SK-N-SH (cell line): ENCODE measurements around the gene NPPB. TPM values are rescaled to one million over a fixed set of nuclear protein-coding genes. Genes with fewer than 3 reads are reported as not detected.

Experiments used
- CTCF ChIA-PET: fragments of 300-600, 350-600 bp; formaldehyde crosslinking; extraction: SDS; loops from one replicate; lab custom pipeline; 2021; lab: Yijun Ruan, JAX
- POLR2A ChIA-PET: fragments of 350-600 bp; sonication (Branson Sonifier 250); formaldehyde crosslinking; extraction: SDS; loops from one replicate; lab custom pipeline; 2020; ENCODE audit warnings: antibody characterized with exemption, inconsistent platforms; lab: Yijun Ruan, JAX
- DNase-seq: peaks from one replicate; pipeline ENCODE4 v3.0.0; 2012
- H2AFZ ChIP-seq: fragments of 200-600 bp; sonication (generic); 2 replicates; pipeline ENCODE4 v1.8.1; 2016; ENCODE audit warnings: antibody characterized with exemption, mild to moderate bottlenecking, low read depth
- H3F3A ChIP-seq: fragments of 200-600 bp; sonication (generic); replicated peaks from 2 replicates; pipeline ENCODE3; 2016; ENCODE audit warnings: antibody characterized with exemption, mild to moderate bottlenecking; ENCODE audit not compliant: insufficient read depth
- H3K27ac ChIP-seq, 2 experiments: fragments of 200-500 bp in 1 of 2; fragments of 200-600 bp in 1 of 2; sonication (Bioruptor generic) in 1 of 2; sonication (generic), shearing (Covaris generic) in 1 of 2; 2 replicates each; pipeline versions ENCODE4 v1.5.1 to v1.6.1; 2014 to 2016; ENCODE audit warnings: low read depth in 2 of 2, inconsistent platforms in 1 of 2, low read length in 1 of 2, mild to moderate bottlenecking in 1 of 2, mixed read lengths in 1 of 2
- H3K27me3 ChIP-seq: fragments of 200-600 bp; sonication (generic), shearing (Covaris generic); 2 replicates; pipeline ENCODE4 v1.6.1; 2016; ENCODE audit warnings: mixed run types; ENCODE audit not compliant: insufficient read depth
- H3K36me3 ChIP-seq, 2 experiments: fragments of 200-500 bp in 1 of 2; fragments of 200-600 bp in 1 of 2; sonication (Bioruptor generic) in 1 of 2; sonication (generic) in 1 of 2; replicated peaks in 1 of 2; 2 replicates each; pipeline versions ENCODE3 to v1.5.1; 2014 to 2016; ENCODE audit warnings: low read length in 1 of 2, mild to moderate bottlenecking in 1 of 2; ENCODE audit not compliant: insufficient read depth in 2 of 2, control insufficient read depth in 1 of 2
- H3K4me1 ChIP-seq, 2 experiments: fragments of 200-500 bp in 1 of 2; fragments of 200-600 bp in 1 of 2; sonication (Bioruptor generic) in 1 of 2; sonication (generic), shearing (Covaris generic) in 1 of 2; 2 replicates each; pipeline versions ENCODE4 v1.5.1 to v1.6.1; 2014 to 2016; ENCODE audit warnings: low read depth in 1 of 2, low read length in 1 of 2, mixed run types in 1 of 2; ENCODE audit not compliant: insufficient read depth in 2 of 2, control insufficient read depth in 1 of 2
- H3K4me2 ChIP-seq: fragments of 200-600 bp; sonication (generic), shearing (Covaris generic); 2 replicates; pipeline ENCODE4 v1.6.1; 2017; ENCODE audit warnings: mixed run types
- H3K4me3 ChIP-seq, 2 experiments: fragments of 200-500 bp in 1 of 2; fragments of 200-600 bp in 1 of 2; sonication (Bioruptor generic) in 1 of 2; sonication (generic), shearing (Covaris generic) in 1 of 2; 2 replicates each; pipeline versions ENCODE4 v1.5.1 to v1.8.1; 2014 to 2016; ENCODE audit warnings: low read depth in 2 of 2, inconsistent platforms in 1 of 2, low read length in 1 of 2, mild to moderate bottlenecking in 1 of 2, mixed read lengths in 1 of 2, moderate library complexity in 1 of 2
- H3K79me2 ChIP-seq: fragments of 200-600 bp; sonication (generic); 2 replicates; pipeline ENCODE4 v1.8.1; 2017; ENCODE audit warnings: mild to moderate bottlenecking; ENCODE audit not compliant: insufficient read depth
- H3K9ac ChIP-seq: fragments of 200-600 bp; sonication (generic); 2 replicates; pipeline ENCODE4 v1.6.1; 2017; ENCODE audit warnings: mixed run types
- H3K9me2 ChIP-seq: fragments of 200-600 bp; sonication (generic); 2 replicates; pipeline ENCODE4 v1.6.1; 2017; ENCODE audit warnings: mixed run types
- H3K9me3 ChIP-seq: fragments of 200-600 bp; sonication (generic); 2 replicates; pipeline ENCODE4 v1.6.1; 2017; ENCODE audit warnings: mixed run types, mild to moderate bottlenecking, moderate library complexity
- H4K20me1 ChIP-seq: fragments of 200-600 bp; sonication (generic); 2 replicates; pipeline ENCODE4 v1.6.1; 2017; ENCODE audit warnings: mild to moderate bottlenecking, mixed run types; ENCODE audit not compliant: insufficient read depth
- CTCF ChIP-seq: fragments of 200-600 bp; sonication (generic); IDR thresholded peaks from 2 replicates; pipeline ENCODE4 v1.6.1; 2017; ENCODE audit warnings: antibody characterized with exemption, mild to moderate bottlenecking, moderate library complexity
- ELF1 ChIP-seq: IDR thresholded peaks from 2 replicates; pipeline ENCODE4 v1.4.0; 2012
- EP300 ChIP-seq, 2 experiments: IDR thresholded peaks; 2 replicates each; pipeline versions ENCODE4 v1.4.0 to v1.6.1; 2012; ENCODE audit warnings: borderline replicate concordance in 1 of 2, low read depth in 1 of 2, low read length in 1 of 2
- EZH2phosphoT487 ChIP-seq: fragments of 200-600 bp; sonication (generic); IDR thresholded peaks from 2 replicates; pipeline ENCODE4 v1.6.1; 2017; ENCODE audit warnings: low read depth, mixed run types, mild to moderate bottlenecking, antibody characterized with exemption, moderate library complexity, borderline replicate concordance
- GABPA ChIP-seq: IDR thresholded peaks from 2 replicates; pipeline ENCODE4 v1.4.0; 2012; ENCODE audit warnings: low read depth, mild to moderate bottlenecking
- JUND ChIP-seq: IDR thresholded peaks from 2 replicates; pipeline ENCODE4 v1.4.0; 2012
- MEF2A ChIP-seq: IDR thresholded peaks from 2 replicates; pipeline ENCODE4 v1.4.0; 2012; ENCODE audit warnings: low read depth, borderline replicate concordance
- NRF1 ChIP-seq: IDR thresholded peaks from 2 replicates; pipeline ENCODE4 v1.6.1; 2012; ENCODE audit warnings: low read depth, mild to moderate bottlenecking, low read length
- RAD21 ChIP-seq: IDR thresholded peaks from 2 replicates; pipeline ENCODE4 v1.6.1; 2012; ENCODE audit warnings: mild to moderate bottlenecking, low read length
- RFX5 ChIP-seq: IDR thresholded peaks from 2 replicates; pipeline ENCODE4 v1.6.1; 2012; ENCODE audit warnings: mild to moderate bottlenecking, improper control_type of control experiment, low read length
- RXRA ChIP-seq: IDR thresholded peaks from 2 replicates; pipeline ENCODE4 v1.4.0; 2012; ENCODE audit warnings: low read depth, mild to moderate bottlenecking, borderline replicate concordance
- SMC3 ChIP-seq: IDR thresholded peaks from 2 replicates; pipeline ENCODE4 v1.6.1; 2012; ENCODE audit warnings: low read depth, low read length, improper control_type of control experiment
- TCF12 ChIP-seq: IDR thresholded peaks from 2 replicates; pipeline ENCODE4 v1.4.0; 2012
- USF1 ChIP-seq: IDR thresholded peaks from 2 replicates; pipeline ENCODE4 v1.4.0; 2012; ENCODE audit warnings: low read depth, borderline replicate concordance
- USF2 ChIP-seq: fragments of 150-350 bp; IDR thresholded peaks from 2 replicates; pipeline ENCODE4 v1.6.1; 2017; ENCODE audit warnings: antibody characterized with exemption, low read length, low read depth, borderline replicate concordance
- WGBS: methylation state at CpG from one replicate; pipeline ENCODE4 v1.1.6; 2017; ENCODE audit warnings: low lambda C conversion rate; 5-methylcytosine and 5-hydroxymethylcytosine counted together
- polyA plus RNA-seq, 3 experiments: library from polyadenylated mRNA; depleted of rRNA; stranded (reverse); fragments of >200 nt; gene quantifications; 2 replicates each; pipeline ENCODE4 v1.2.3, GENCODE V29; 2012
- TF ChIP-seq, protein P1 (sequence below): IDR thresholded peaks from 2 replicates; pipeline ENCODE4 v1.4.0; 2012; ENCODE audit warnings: low read depth, borderline replicate concordance
- TF ChIP-seq, protein P2 (sequence below): IDR thresholded peaks from 2 replicates; pipeline ENCODE4 v1.6.1; 2012; ENCODE audit warnings: mild to moderate bottlenecking, low read depth, low read length, moderate library complexity

The NPPB gene
- polyA plus RNA-seq, 1 of the 3 experiments (the other 2 are of a cell fraction) = 0.85 TPM

DNA sequence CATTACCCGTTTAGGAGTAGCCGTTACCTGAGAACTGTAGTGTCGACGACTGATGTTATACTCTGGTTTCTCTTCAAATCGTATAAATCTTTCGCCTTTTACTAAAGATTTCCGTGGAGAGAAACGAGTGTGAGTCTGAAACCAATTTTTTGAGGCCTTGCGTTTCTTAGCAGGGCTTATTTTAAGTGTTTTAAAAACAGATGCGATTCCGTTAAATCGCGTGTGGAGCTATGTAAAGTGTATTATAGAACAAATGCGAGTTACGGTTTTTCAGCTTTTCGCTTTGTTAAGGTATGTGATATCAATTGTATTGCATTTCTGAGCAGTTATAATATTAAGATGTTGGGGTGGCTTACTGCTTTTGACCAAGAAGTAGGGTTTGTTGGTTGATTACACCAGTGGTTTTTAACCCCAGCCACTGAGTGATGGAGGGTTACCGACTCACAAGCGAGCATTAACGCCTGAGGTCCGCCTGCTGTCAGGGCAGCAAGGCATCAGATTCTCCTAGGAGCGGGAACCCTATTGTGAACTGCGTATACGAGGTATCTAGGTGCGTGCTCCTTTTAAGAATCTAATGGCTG is 49.4 kb upstream of the NPPB start (continued):
- TF ChIP-seq, protein P1, sequence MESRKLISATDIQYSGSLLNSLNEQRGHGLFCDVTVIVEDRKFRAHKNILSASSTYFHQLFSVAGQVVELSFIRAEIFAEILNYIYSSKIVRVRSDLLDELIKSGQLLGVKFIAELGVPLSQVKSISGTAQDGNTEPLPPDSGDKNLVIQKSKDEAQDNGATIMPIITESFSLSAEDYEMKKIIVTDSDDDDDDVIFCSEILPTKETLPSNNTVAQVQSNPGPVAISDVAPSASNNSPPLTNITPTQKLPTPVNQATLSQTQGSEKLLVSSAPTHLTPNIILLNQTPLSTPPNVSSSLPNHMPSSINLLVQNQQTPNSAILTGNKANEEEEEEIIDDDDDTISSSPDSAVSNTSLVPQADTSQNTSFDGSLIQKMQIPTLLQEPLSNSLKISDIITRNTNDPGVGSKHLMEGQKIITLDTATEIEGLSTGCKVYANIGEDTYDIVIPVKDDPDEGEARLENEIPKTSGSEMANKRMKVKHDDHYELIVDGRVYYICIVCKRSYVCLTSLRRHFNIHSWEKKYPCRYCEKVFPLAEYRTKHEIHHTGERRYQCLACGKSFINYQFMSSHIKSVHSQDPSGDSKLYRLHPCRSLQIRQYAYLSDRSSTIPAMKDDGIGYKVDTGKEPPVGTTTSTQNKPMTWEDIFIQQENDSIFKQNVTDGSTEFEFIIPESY = peak; percentile 93
- peak; percentile 63 for TF ChIP-seq TCF12
- TF ChIP-seq JUND = peak; percentile 80
- no peak for TF ChIP-seq USF2
- TF ChIP-seq ELF1 = peak; percentile 40; the same call in 1 of the 2 replicates
- peak; percentile 39; the same call in 1 of the 2 replicates for TF ChIP-seq MEF2A
- TF ChIP-seq RAD21 = no peak
- peak; percentile 20 to 67; a peak in 3 of 4 replicates for TF ChIP-seq EP300 (IDR thresholded peaks at IDR 0.05; ENCODE audit: borderline replicate concordance in 1 of 2, low read depth in 1 of 2, low read length in 1 of 2)
- TF ChIP-seq EZH2phosphoT487 = no peak
- TF ChIP-seq, protein P2, sequence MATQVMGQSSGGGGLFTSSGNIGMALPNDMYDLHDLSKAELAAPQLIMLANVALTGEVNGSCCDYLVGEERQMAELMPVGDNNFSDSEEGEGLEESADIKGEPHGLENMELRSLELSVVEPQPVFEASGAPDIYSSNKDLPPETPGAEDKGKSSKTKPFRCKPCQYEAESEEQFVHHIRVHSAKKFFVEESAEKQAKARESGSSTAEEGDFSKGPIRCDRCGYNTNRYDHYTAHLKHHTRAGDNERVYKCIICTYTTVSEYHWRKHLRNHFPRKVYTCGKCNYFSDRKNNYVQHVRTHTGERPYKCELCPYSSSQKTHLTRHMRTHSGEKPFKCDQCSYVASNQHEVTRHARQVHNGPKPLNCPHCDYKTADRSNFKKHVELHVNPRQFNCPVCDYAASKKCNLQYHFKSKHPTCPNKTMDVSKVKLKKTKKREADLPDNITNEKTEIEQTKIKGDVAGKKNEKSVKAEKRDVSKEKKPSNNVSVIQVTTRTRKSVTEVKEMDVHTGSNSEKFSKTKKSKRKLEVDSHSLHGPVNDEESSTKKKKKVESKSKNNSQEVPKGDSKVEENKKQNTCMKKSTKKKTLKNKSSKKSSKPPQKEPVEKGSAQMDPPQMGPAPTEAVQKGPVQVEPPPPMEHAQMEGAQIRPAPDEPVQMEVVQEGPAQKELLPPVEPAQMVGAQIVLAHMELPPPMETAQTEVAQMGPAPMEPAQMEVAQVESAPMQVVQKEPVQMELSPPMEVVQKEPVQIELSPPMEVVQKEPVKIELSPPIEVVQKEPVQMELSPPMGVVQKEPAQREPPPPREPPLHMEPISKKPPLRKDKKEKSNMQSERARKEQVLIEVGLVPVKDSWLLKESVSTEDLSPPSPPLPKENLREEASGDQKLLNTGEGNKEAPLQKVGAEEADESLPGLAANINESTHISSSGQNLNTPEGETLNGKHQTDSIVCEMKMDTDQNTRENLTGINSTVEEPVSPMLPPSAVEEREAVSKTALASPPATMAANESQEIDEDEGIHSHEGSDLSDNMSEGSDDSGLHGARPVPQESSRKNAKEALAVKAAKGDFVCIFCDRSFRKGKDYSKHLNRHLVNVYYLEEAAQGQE = peak; percentile 12; the same call in 1 of the 2 replicates
- TF ChIP-seq RXRA = no peak; the same call in 1 of the 2 replicates
- TF ChIP-seq, all 33 proteins: peak for 19

- no peaks in the 10 kb centered on the region for H3K79me2 ChIP-seq
- H3F3A ChIP-seq = peaks cover 9% of the 10 kb centered on the region
- H3K9me3 ChIP-seq = no peaks in the 10 kb centered on the region
- H3K27ac ChIP-seq = peak overlapping the region; percentile 95 to 98
- H3K9ac ChIP-seq = peak overlapping the region; percentile 78
- H3K4me1 ChIP-seq = peaks cover 0 to 3% of the 10 kb centered on the region in 2 experiments; a peak in 1 of 4 replicates
- H3K9me2 ChIP-seq = no peaks in the 10 kb centered on the region
- no peak overlapping the region; the same call in 1 of the 2 replicates for H3K4me2 ChIP-seq
- H3K4me3 ChIP-seq = peak overlapping the region in 1 of 2 experiments; percentile 1; a peak in 1 of 4 replicates
- 13% methylated on average over 19 of the region's 19 CpGs for WGBS
- ChIA-PET CTCF (interaction anchor here (0.6 to 3.2 kb wide), 19 partner anchors 8 to 532 kb away, joined by 3 to 22 read pairs (median 4); partner anchors contain the start of gene MFN2), POLR2A (interaction anchor here (0.7 to 4.0 kb wide), 35 partner anchors 8 to 455 kb away, joined by 3 to 60 read pairs (median 6); partner anchors contain the start of genes CLCN6, KIAA2013, MFN2 and MIIP)
- H3K27me3 ChIP-seq = no peaks in the 10 kb centered on the region
- H3K36me3 ChIP-seq = no peaks in the 10 kb centered on the region
- peak; percentile 85 for DNase-seq
- H4K20me1 ChIP-seq = no peaks in the 10 kb centered on the region
- H2AFZ ChIP-seq = no peak overlapping the region
- TF ChIP-seq CTCF (peak; percentile 74), NRF1 (peak; percentile 40; the same call in 1 of the 2 replicates), RFX5 (no peak), USF1 (no peak), GABPA (no peak), SMC3 (peak; percentile 61), RAD21 (peak; percentile 64), JUND (no peak), EZH2phosphoT487 (no peak)
- TF ChIP-seq, all 33 proteins: peak for 4
Observed at GRCh38 chr1:11907275-11908094, 48.7 kb upstream of the NPPB start.
